BLaER1 (cell line): ENCODE measurements around the gene SLC31A2.
"Not testable (repeated sequence)": the region's sequence is repeated elsewhere in the genome, so short reads cannot be mapped to it uniquely, and the experiment has no call there.

Experiments
- H3K27ac ChIP-seq: shearing (Covaris generic); formaldehyde crosslinking; 2 replicates; pipeline ENCODE4 v1.8.1; 2022
- H3K27me3 ChIP-seq: shearing (Covaris generic); formaldehyde crosslinking; 2 replicates; pipeline ENCODE4 v1.8.1; 2022
- H3K36me3 ChIP-seq: shearing (Covaris generic); formaldehyde crosslinking; 2 replicates; pipeline ENCODE4 v1.8.1; 2022
- H3K4me1 ChIP-seq: shearing (Covaris generic); formaldehyde crosslinking; 2 replicates; pipeline ENCODE4 v1.8.1; 2022
- H3K4me2 ChIP-seq: shearing (Covaris generic); formaldehyde crosslinking; 2 replicates; pipeline ENCODE4 v1.8.1; 2022
- H3K4me3 ChIP-seq: shearing (Covaris generic); formaldehyde crosslinking; 2 replicates; pipeline ENCODE4 v1.8.1; 2022
- H3K9ac ChIP-seq: shearing (Covaris generic); formaldehyde crosslinking; 2 replicates; pipeline ENCODE4 v1.8.1; 2022
- H3K9me3 ChIP-seq: shearing (Covaris generic); formaldehyde crosslinking; 2 replicates; pipeline ENCODE4 v1.8.1; 2022
- H4K20me1 ChIP-seq: shearing (Covaris generic); formaldehyde crosslinking; 2 replicates; pipeline ENCODE4 v1.8.1; 2022
- Cebpa-rat ChIP-seq: shearing (Covaris generic); IDR thresholded peaks from 2 replicates; pipeline ENCODE4 v1.8.1; 2022

The SLC31A2 gene

GRCh38 chr9:113137196-113138168, 13.3 kb upstream of the SLC31A2 start:
- H4K20me1 ChIP-seq, result no peaks in the 10 kb centered on the region
- no peaks in the 10 kb centered on the region for H3K9me3 ChIP-seq
- H3K4me3 ChIP-seq, result no peak overlapping the region
- no peak overlapping the region for H3K27ac ChIP-seq
- H3K36me3 ChIP-seq, result no peaks in the 10 kb centered on the region
- TF ChIP-seq Cebpa-rat, result no peak
- H3K4me1 ChIP-seq, result no peaks in the 10 kb centered on the region
- H3K27me3 ChIP-seq, result no peaks in the 10 kb centered on the region
- no peak overlapping the region for H3K4me2 ChIP-seq
- no peak overlapping the region for H3K9ac ChIP-seq

GRCh38 chr9:113138760-113139159, 12.0 kb upstream of the SLC31A2 start:
- no peaks in the 10 kb centered on the region for H3K9me3 ChIP-seq
- H3K4me3 ChIP-seq, result no peak overlapping the region
- no peak for TF ChIP-seq Cebpa-rat
- no peaks in the 10 kb centered on the region for H3K4me1 ChIP-seq
- H3K4me2 ChIP-seq, result no peak overlapping the region
- no peaks in the 10 kb centered on the region for H3K36me3 ChIP-seq
- H3K27ac ChIP-seq, result no peak overlapping the region
- H3K27me3 ChIP-seq, result no peaks in the 10 kb centered on the region
- H4K20me1 ChIP-seq, result no peaks in the 10 kb centered on the region
- no peak overlapping the region for H3K9ac ChIP-seq

- Histone ChIP-seq H3K9me3 (no peaks in the 10 kb centered on the region), H3K4me1 (no peaks in the 10 kb centered on the region), H3K27ac (no peak overlapping the region), H4K20me1 (no peaks in the 10 kb centered on the region), H3K36me3 (no peaks in the 10 kb centered on the region), H3K4me3 (no peak overlapping the region), H3K4me2 (no peak overlapping the region), H3K27me3 (no peaks in the 10 kb centered on the region), H3K9ac (no peak overlapping the region)
- no peak for TF ChIP-seq Cebpa-rat
Measured at GRCh38 chr9:113139225-113139829, 11.5 kb upstream of the SLC31A2 start.

- Histone ChIP-seq H3K9me3 (no peaks in the 10 kb centered on the region), H4K20me1 (no peaks in the 10 kb centered on the region), H3K4me3 (no peak overlapping the region), H3K9ac (no peak overlapping the region), H3K27me3 (no peaks in the 10 kb centered on the region), H3K36me3 (no peaks in the 10 kb centered on the region), H3K27ac (no peak overlapping the region), H3K4me1 (no peaks in the 10 kb centered on the region), H3K4me2 (no peak overlapping the region)
- TF ChIP-seq Cebpa-rat, result no peak
Measured at GRCh38 chr9:113139953-113140352, 10.9 kb upstream of the SLC31A2 start.

DNA sequence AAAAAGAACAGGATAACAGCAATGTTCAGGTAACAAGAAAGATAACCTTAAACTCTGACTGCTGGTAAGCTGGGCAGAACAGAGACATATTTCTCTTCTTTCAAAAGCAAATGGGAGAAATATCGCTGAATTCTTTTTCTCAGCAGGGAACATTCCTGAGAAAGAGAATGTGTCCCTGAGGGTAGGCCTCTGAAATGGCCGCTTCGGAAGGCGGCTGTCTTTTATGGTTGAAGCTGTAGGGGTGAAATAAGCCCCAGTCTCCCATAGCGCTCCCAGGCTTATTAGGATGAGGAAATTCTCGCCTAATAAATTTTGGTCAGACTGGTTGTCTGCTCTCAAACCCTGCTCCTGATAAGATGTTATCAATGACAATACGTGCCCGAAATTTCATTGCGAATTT, 9.9 kb upstream of the SLC31A2 start:
- not testable (repeated sequence) for H3K4me1 ChIP-seq, H3K9ac ChIP-seq, H4K20me1 ChIP-seq, H3K4me3 ChIP-seq, H3K27me3 ChIP-seq, H3K36me3 ChIP-seq, H3K4me2 ChIP-seq, H3K27ac ChIP-seq, H3K9me3 ChIP-seq

- Histone ChIP-seq H3K4me1 (no peaks in the 10 kb centered on the region), H3K4me2 (no peak overlapping the region), H4K20me1 (no peaks in the 10 kb centered on the region), H3K27me3 (no peaks in the 10 kb centered on the region), H3K9me3 (no peaks in the 10 kb centered on the region), H3K36me3 (no peaks in the 10 kb centered on the region), H3K27ac (no peak overlapping the region), H3K9ac (no peak overlapping the region), H3K4me3 (no peak overlapping the region)
- TF ChIP-seq Cebpa-rat, result no peak
Measured at GRCh38 chr9:113143432-113144227, 7.2 kb upstream of the SLC31A2 start.

DNA sequence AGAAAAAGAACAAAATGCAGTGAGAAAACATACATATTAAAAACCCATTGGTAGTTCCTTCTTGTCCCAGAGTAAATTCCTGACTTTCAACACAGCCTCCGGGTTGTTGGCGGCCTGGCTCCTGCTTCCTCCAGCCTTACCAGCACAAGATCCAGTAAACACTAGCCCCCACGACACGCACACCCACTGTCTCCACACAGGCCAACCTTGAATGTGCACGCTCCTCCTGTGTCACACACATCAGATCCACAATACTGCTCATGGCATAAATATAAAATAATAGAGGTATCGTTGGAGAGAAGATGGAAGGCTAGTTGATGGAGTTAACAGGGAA, 2.5 kb upstream of the SLC31A2 start:
- Histone ChIP-seq H3K9me3 (no peaks in the 10 kb centered on the region), H4K20me1 (no peaks in the 10 kb centered on the region), H3K4me3 (no peak overlapping the region), H3K27me3 (peaks cover 4% of the 10 kb centered on the region; the same call in 1 of the 2 replicates), H3K4me2 (no peak overlapping the region), H3K9ac (no peak overlapping the region), H3K36me3 (no peaks in the 10 kb centered on the region), H3K27ac (no peak overlapping the region), H3K4me1 (peaks cover 17% of the 10 kb centered on the region)
- no peak for TF ChIP-seq Cebpa-rat

GRCh38 chr9:113148781-113149510, 1.9 kb upstream of the SLC31A2 start:
- H3K9ac ChIP-seq, result no peak overlapping the region
- H3K4me2 ChIP-seq, result no peak overlapping the region
- no peaks in the 10 kb centered on the region for H3K9me3 ChIP-seq
- peaks cover 4% of the 10 kb centered on the region; the same call in 1 of the 2 replicates for H3K27me3 ChIP-seq
- peaks cover 5% of the 10 kb centered on the region; the same call in 1 of the 2 replicates for H4K20me1 ChIP-seq
- no peak overlapping the region for H3K4me3 ChIP-seq
- no peak overlapping the region for H3K27ac ChIP-seq
- peaks cover 20% of the 10 kb centered on the region for H3K4me1 ChIP-seq
- no peaks in the 10 kb centered on the region for H3K36me3 ChIP-seq
- TF ChIP-seq Cebpa-rat, result no peak

- H3K9ac ChIP-seq, H3K27ac ChIP-seq, H3K27me3 ChIP-seq, H3K9me3 ChIP-seq, H3K4me2 ChIP-seq, H3K36me3 ChIP-seq, H3K4me3 ChIP-seq: not testable (repeated sequence)
- H3K4me1 ChIP-seq, result peaks cover 26% of the 10 kb centered on the region
- peaks cover 11% of the 10 kb centered on the region; the same call in 1 of the 2 replicates for H4K20me1 ChIP-seq
Measured at GRCh38 chr9:113149561-113149960, 1.2 kb upstream of the SLC31A2 start.
